Colonic mucosa (tissue), 4 donors: Measurements from ENCODE around the gene NCBP2. TPM values are rescaled to one million over a fixed set of nuclear protein-coding genes. Genes with fewer than 3 reads are reported as not detected.
A peak's percentile ranks its signal among the peaks of the same experiment; 100 is the strongest.

ENCODE experiments used
- DNase-seq: peaks from one replicate; pipeline ENCODE4 v3.0.0-alpha.2; 2020
- H3K27ac ChIP-seq: fragments of 200-600 bp; one replicate; pipeline ENCODE4 v1.8.0; 2021
- H3K27me3 ChIP-seq: fragments of 200-600 bp; one replicate; pipeline ENCODE4 v1.8.0; 2021
- H3K36me3 ChIP-seq: fragments of 200-600 bp; one replicate; pipeline ENCODE4 v1.8.0; 2021
- H3K4me1 ChIP-seq: fragments of 200-600 bp; one replicate; pipeline ENCODE4 v1.8.0; 2021; ENCODE audit warnings: mild to moderate bottlenecking
- H3K4me3 ChIP-seq: fragments of 200-600 bp; one replicate; pipeline ENCODE4 v1.8.0; 2021
- H3K9ac ChIP-seq, 2 donors: one replicate each; pipeline ENCODE4 v1.7.0; 2013; ENCODE audit warnings: control low read depth in 2 of 2, low read depth in 2 of 2, low read length in 2 of 2
- H3K9me3 ChIP-seq: fragments of 200-600 bp; one replicate; pipeline ENCODE4 v1.8.0; 2021
- intact Hi-C: fragments of 100-400 bp; cut with DNase I; formaldehyde crosslinking; loops from one replicate; pipeline ENCODE4 v1.14.1; 2022
- total RNA-seq, 2 donors: library from RNA; stranded (reverse); fragmentation: NEBNext Ultra II Directional in 1 of 2; extraction: Animal tissue kit (Norgen Biotek cat#: 25700) in 1 of 2; gene quantifications; one replicate each; pipeline ENCODE4 v1.2.1, GENCODE V29; 2021
- TF ChIP-seq, protein P1 (sequence below): fragments of 200-600 bp; IDR thresholded peaks from one replicate; pipeline ENCODE4 v1.8.0; 2022; ENCODE audit warnings: antibody characterized with exemption, mild to moderate bottlenecking
- donor health status: healthy.
- donor health status: DM: no; HTN: no; CAD: no.
- donor health status: DM: no; HTN: no; CAD: no.

The NCBP2 gene
- total RNA-seq, 2 donors from 2014 or later, result 61.8 to 92.8 TPM

DNA sequence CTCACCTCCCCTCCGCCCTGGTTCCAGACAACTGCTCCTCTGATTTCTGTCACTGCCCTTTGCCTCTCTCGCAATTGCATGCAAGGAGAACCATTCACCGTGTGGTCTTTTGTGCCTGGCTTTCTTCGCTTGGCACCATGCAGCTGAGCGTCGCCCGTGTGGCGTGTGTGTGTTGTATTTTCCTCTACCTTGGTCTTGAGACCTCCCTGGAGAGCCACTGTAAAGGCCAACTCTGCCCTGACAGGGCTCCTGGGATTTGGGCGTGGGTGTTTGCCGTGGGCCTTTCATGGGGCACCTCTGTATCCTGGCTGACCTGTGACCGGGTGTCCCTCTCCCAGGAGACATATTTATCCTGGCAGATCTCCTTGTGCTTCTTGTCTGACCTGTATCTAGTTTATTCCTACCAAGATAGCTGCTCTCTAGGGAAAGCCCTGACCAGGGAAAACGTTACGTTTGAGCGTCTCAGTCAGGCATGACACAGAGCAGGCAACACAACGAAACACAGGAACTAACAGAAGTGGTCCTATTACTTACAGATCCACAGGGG is 28.3 kb upstream of the NCBP2 start:
- TF ChIP-seq, protein P1, sequence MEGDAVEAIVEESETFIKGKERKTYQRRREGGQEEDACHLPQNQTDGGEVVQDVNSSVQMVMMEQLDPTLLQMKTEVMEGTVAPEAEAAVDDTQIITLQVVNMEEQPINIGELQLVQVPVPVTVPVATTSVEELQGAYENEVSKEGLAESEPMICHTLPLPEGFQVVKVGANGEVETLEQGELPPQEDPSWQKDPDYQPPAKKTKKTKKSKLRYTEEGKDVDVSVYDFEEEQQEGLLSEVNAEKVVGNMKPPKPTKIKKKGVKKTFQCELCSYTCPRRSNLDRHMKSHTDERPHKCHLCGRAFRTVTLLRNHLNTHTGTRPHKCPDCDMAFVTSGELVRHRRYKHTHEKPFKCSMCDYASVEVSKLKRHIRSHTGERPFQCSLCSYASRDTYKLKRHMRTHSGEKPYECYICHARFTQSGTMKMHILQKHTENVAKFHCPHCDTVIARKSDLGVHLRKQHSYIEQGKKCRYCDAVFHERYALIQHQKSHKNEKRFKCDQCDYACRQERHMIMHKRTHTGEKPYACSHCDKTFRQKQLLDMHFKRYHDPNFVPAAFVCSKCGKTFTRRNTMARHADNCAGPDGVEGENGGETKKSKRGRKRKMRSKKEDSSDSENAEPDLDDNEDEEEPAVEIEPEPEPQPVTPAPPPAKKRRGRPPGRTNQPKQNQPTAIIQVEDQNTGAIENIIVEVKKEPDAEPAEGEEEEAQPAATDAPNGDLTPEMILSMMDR, result no peak

DNA sequence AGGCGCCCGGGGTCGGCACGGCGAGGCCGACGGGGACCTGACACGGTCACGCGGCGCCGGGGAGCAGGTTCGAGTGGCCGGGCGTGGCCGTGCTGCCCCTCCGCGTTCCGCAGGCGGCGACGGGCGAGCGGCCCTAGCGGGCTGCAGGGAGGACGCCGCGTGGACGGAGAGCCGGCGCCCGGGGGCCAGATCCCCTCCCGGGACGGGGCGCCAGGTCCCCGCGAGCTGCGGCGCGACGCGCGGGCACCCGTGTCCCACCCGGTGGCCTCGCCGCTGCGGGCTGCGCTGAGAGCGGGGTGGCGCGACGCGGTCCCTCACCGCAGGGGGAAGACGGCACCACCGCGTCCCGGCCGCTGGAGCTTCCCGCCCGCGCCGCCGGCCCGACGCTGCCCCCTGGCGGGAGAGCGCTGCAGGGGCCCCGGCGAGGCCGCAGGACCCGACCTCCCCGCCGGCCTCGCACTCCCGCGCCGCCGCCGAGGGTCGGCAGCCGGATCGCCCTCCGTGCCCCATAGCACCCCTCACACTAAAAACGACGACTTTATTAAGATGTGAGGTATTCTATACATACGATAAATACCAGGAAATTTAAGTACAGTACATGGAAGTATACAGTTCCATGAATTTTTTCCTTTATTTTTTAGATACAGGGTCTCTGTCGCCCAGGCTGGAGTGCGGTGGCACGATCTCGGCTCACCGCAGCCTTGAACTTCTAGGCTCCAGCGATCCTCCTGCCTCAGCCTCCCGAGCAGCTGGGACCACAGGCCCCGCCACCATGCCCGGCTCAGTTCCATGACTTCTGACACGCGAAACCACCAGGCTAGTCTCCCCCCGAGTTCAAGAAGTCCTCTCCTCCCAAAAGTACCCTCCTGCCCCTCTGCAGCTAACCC is 27.6 kb upstream of the NCBP2 start:
- H3K27ac ChIP-seq, result peak overlapping the region; percentile 82
- DNase-seq, result peak; percentile 68
- TF ChIP-seq, protein P1, result peak; percentile 78
- H3K9ac ChIP-seq, result peak overlapping the region in 1 of 2 donors; percentile 94
- H3K4me3 ChIP-seq, result peak overlapping the region; percentile 78
- intact Hi-C loops, result loop anchor here (2.0 kb wide), 1 partner anchor 131 kb away; no protein-coding TSS in a partner anchor
- no peaks in the 10 kb centered on the region for H3K9me3 ChIP-seq
- H3K36me3 ChIP-seq, result no peaks in the 10 kb centered on the region
- H3K4me1 ChIP-seq, result peaks cover 9% of the 10 kb centered on the region
- H3K27me3 ChIP-seq, result no peaks in the 10 kb centered on the region

More for the DNA sequence above, 28.3 kb upstream of the NCBP2 start:
- peak overlapping the region; percentile 78 for H3K4me3 ChIP-seq
- no peak for DNase-seq
- H3K4me1 ChIP-seq, result peaks cover 9% of the 10 kb centered on the region
- H3K27ac ChIP-seq, result no peak overlapping the region
- no peaks in the 10 kb centered on the region for H3K36me3 ChIP-seq
- H3K9me3 ChIP-seq, result no peaks in the 10 kb centered on the region
- no peaks in the 10 kb centered on the region for H3K27me3 ChIP-seq
- intact Hi-C loops, result no loop called here
- no peak overlapping the region for H3K9ac ChIP-seq

DNA sequence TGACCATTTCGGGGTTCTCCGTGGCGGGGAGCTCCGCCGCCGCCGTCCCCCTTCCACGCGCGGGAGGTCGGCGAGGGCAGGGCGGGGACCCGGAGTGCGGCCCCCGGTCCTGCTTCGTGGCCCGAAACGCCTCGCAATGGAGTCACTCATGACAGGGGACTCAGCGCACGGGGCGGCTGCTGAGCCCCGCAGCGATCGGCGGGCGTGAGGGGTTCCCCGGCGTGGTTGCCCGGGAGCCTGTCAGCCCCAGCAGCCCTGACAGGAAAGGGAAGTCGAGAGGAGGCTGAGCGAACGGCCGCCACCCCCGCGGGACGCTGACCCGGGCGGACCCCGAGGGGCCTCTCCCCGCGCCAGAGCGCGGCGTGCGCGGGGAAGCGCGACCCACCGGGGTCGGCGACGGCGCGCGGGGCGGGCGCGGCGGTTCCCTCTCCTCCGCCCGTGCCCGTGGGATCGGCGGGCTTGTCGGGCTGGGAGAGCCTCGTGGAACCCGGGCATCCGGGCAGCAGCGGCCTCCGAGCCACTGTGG is 26.9 kb upstream of the NCBP2 start:
- Histone ChIP-seq H3K9me3 (no peaks in the 10 kb centered on the region), H3K27ac (peak overlapping the region; percentile 82), H3K27me3 (no peaks in the 10 kb centered on the region), H3K4me1 (peaks cover 9% of the 10 kb centered on the region), H3K9ac (peak overlapping the region; percentile 79 to 94), H3K36me3 (no peaks in the 10 kb centered on the region), H3K4me3 (peak overlapping the region; percentile 78)
- intact Hi-C loops, result loop anchor here (2.0 kb wide), 1 partner anchor 130 kb away; no protein-coding TSS in a partner anchor
- TF ChIP-seq, protein P1, result no peak
- no peak for DNase-seq

DNA sequence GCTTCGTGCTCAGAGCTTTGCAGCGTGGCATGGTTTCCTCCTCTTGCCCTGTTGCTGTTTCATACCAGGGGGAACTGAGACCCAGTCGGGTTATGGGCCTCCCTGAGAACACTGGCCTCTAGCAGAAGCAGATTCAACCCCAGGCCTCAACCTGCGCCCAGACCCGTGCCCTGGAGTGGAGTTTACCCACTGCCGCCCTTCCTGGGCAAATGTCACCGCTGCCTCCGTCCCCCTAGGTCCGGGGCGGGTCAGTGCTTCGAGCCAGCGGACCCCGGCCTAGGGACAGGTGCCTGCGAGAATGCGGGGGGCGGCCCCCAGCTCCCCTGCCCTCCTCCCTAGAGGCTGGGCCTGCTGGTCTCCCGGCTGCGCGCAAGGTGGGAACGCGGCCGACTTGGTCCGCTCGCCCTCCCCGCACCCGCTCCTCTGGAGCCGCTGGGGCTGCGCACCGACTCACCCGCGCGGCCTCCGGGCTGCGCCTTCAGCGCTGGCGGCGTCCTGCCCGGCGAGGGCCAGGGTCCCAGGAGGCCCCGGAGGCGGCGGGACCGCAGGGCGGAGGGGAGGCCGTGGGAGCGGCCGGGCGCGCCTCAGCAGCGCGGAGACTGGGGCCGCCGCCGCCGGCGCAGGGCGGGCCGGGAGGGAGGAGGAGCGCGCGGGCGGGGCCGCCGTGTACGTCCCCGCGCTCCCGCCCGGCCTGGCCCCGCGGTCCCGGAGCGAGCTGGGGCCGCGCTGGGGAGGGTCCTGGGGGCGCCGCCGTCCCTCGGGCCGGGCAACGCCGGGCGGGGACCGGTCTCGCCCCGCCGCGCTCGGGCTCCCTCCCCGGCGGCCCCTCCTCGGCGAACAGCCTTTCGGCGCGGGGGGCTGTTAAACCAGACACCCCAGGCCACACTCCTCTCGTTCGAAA is 26.2 kb upstream of the NCBP2 start, which contains the start of gene PIGZ:
Gene PIGZ (minus strand): TSS at position 601 of the 901 bp plus-strand sequence. CDS start 16,802 bp downstream, outside the sequence.
- Histone ChIP-seq H3K9ac (peak within 1 kb of the TSS; percentile 79 to 94), H3K27me3 (no peaks in the 10 kb centered on the region), H3K27ac (peak within 1 kb of the TSS; percentile 82), H3K9me3 (no peaks in the 10 kb centered on the region), H3K36me3 (no peaks in the 10 kb centered on the region), H3K4me1 (peaks cover 9% of the 10 kb centered on the region), H3K4me3 (peak within 1 kb of the TSS; percentile 78)
- TF ChIP-seq, protein P1, result no peak
- peak; percentile 63 for DNase-seq
- intact Hi-C loops, result loop anchor here (2.0 kb wide), 1 partner anchor 130 kb away; no protein-coding TSS in a partner anchor
